ENCODE data around the gene CERK. TPM values are rescaled to one million over a fixed set of nuclear protein-coding genes. Genes with fewer than 3 reads are reported as not detected.
"Not testable (repeated sequence)": the region's sequence is repeated elsewhere in the genome, so short reads cannot be mapped to it uniquely, and the experiment has no call there.

Gene CERK
- total RNA-seq, 2 donors from 2014 or later: 54.9 to 57.6 TPM

- H3K36me3 Mint-ChIP-seq (ENCODE audit: low read depth): peaks cover 14% of the 10 kb centered on the region
- no peaks in the 10 kb centered on the region for H3K27me3 Mint-ChIP-seq (ENCODE audit: insufficient read depth)
- no peaks in the 10 kb centered on the region for H3K9me3 ChIP-seq (ENCODE audit: control insufficient read depth, low read length)
- no peak for DNase-seq
- 90 to 95% methylated on average over 10 to 12 of the region's 12 CpGs for WGBS, 2 experiments (ENCODE audit: insufficient coverage in 1 of 2, insufficient read length in 1 of 2)
- H3K4me3 Mint-ChIP-seq: no peak overlapping the region
- H3K9ac ChIP-seq (ENCODE audit: extremely low read depth, low read length, poor library complexity, severe bottlenecking): no peak overlapping the region
- no peaks in the 10 kb centered on the region for H3K27me3 ChIP-seq (ENCODE audit: control insufficient read depth, insufficient read depth, low read length, poor library complexity, severe bottlenecking)
- no peak overlapping the region for H3K4me3 ChIP-seq (ENCODE audit: low read length)
- H3K4me1 Mint-ChIP-seq: peaks cover 22% of the 10 kb centered on the region
- peaks cover 9% of the 10 kb centered on the region for H3K4me1 ChIP-seq (ENCODE audit: control insufficient read depth, insufficient read depth, low read length)
- no peak for TF ChIP-seq CTCF (conservative IDR thresholded peaks at IDR 0.05)
- H3K27ac Mint-ChIP-seq: no peak overlapping the region
- H3K9me3 Mint-ChIP-seq: no peaks in the 10 kb centered on the region
- H3K36me3 ChIP-seq (ENCODE audit: control insufficient read depth, insufficient read depth, low read length): no peaks in the 10 kb centered on the region
- H3K27ac ChIP-seq (ENCODE audit: low read depth, low read length): no peak overlapping the region
Observed at GRCh38 chr22:46734830-46735453, 3.1 kb downstream of the CERK start.

GRCh38 chr22:46734213-46734722, 3.8 kb downstream of the CERK start:
- H3K36me3 ChIP-seq (ENCODE audit: control insufficient read depth, insufficient read depth, low read length); H3K4me3 Mint-ChIP-seq; H3K4me3 ChIP-seq (ENCODE audit: low read length); H3K9me3 ChIP-seq (ENCODE audit: control insufficient read depth, low read length); DNase-seq; H3K27me3 ChIP-seq (ENCODE audit: control insufficient read depth, insufficient read depth, low read length, poor library complexity, severe bottlenecking); H3K27me3 Mint-ChIP-seq (ENCODE audit: insufficient read depth); H3K27ac ChIP-seq (ENCODE audit: low read depth, low read length); H3K4me1 ChIP-seq (ENCODE audit: control insufficient read depth, insufficient read depth, low read length); H3K9ac ChIP-seq (ENCODE audit: extremely low read depth, low read length, poor library complexity, severe bottlenecking); H3K9me3 Mint-ChIP-seq; H3K27ac Mint-ChIP-seq: not testable (repeated sequence)
- H3K4me1 Mint-ChIP-seq: peaks cover 22% of the 10 kb centered on the region
- peaks cover 17% of the 10 kb centered on the region for H3K36me3 Mint-ChIP-seq (ENCODE audit: low read depth)
- WGBS, 2 experiments (ENCODE audit: insufficient coverage in 1 of 2, insufficient read length in 1 of 2): 90 to 97% methylated on average over 11 to 12 of the region's 12 CpGs

- peaks cover 22% of the 10 kb centered on the region for H3K4me1 Mint-ChIP-seq
- TF ChIP-seq CTCF (conservative IDR thresholded peaks at IDR 0.05): no peak
- Histone ChIP-seq H3K4me1 (ENCODE audit: control insufficient read depth, insufficient read depth, low read length) (peaks cover 3% of the 10 kb centered on the region), H3K9ac (ENCODE audit: extremely low read depth, low read length, poor library complexity, severe bottlenecking) (no peak overlapping the region), H3K36me3 (ENCODE audit: control insufficient read depth, insufficient read depth, low read length) (peaks cover 3% of the 10 kb centered on the region), H3K9me3 (ENCODE audit: control insufficient read depth, low read length) (no peaks in the 10 kb centered on the region), H3K4me3 (ENCODE audit: low read length) (no peak overlapping the region), H3K27ac (ENCODE audit: low read depth, low read length) (no peak overlapping the region), H3K27me3 (ENCODE audit: control insufficient read depth, insufficient read depth, low read length, poor library complexity, severe bottlenecking) (no peaks in the 10 kb centered on the region)
- no peak for DNase-seq
- 96 to 100% methylated on average over 1 to 7 of the region's 7 CpGs for WGBS, 2 experiments (ENCODE audit: insufficient coverage in 1 of 2, insufficient read length in 1 of 2)
- H3K9me3 Mint-ChIP-seq: no peaks in the 10 kb centered on the region
- no peak overlapping the region for H3K27ac Mint-ChIP-seq
- peaks cover 17% of the 10 kb centered on the region for H3K36me3 Mint-ChIP-seq (ENCODE audit: low read depth)
- no peak overlapping the region for H3K4me3 Mint-ChIP-seq
- H3K27me3 Mint-ChIP-seq (ENCODE audit: insufficient read depth): no peaks in the 10 kb centered on the region
Observed at GRCh38 chr22:46732513-46732912, 5.5 kb downstream of the CERK start.

GRCh38 chr22:46732041-46732379, 6.0 kb downstream of the CERK start:
- H3K9me3 ChIP-seq (ENCODE audit: control insufficient read depth, low read length): no peaks in the 10 kb centered on the region
- H3K4me1 ChIP-seq (ENCODE audit: control insufficient read depth, insufficient read depth, low read length): peaks cover 3% of the 10 kb centered on the region
- TF ChIP-seq CTCF (conservative IDR thresholded peaks at IDR 0.05): no peak
- Mint-ChIP-seq H3K27ac (no peak overlapping the region), H3K27me3 (ENCODE audit: insufficient read depth) (no peaks in the 10 kb centered on the region), H3K4me3 (no peak overlapping the region), H3K9me3 (no peaks in the 10 kb centered on the region), H3K4me1 (peaks cover 23% of the 10 kb centered on the region), H3K36me3 (ENCODE audit: low read depth) (peaks cover 17% of the 10 kb centered on the region)
- no peak for DNase-seq
- no peaks in the 10 kb centered on the region for H3K27me3 ChIP-seq (ENCODE audit: control insufficient read depth, insufficient read depth, low read length, poor library complexity, severe bottlenecking)
- no peak overlapping the region for H3K27ac ChIP-seq (ENCODE audit: low read depth, low read length)
- WGBS, 2 experiments (ENCODE audit: insufficient coverage in 1 of 2, insufficient read length in 1 of 2): 92 to 95% methylated on average over 14 of the region's 14 CpGs
- H3K4me3 ChIP-seq (ENCODE audit: low read length): no peak overlapping the region
- H3K36me3 ChIP-seq (ENCODE audit: control insufficient read depth, insufficient read depth, low read length): peaks cover 3% of the 10 kb centered on the region
- no peak overlapping the region for H3K9ac ChIP-seq (ENCODE audit: extremely low read depth, low read length, poor library complexity, severe bottlenecking)

All from endodermal cell (in vitro differentiated cells).